Measurements from ENCODE around the gene AQP11.
"Not testable (repeated sequence)": the region's sequence is repeated elsewhere in the genome, so short reads cannot be mapped to it uniquely, and the experiment has no call there.

The AQP11 gene

GRCh38 chr11:77548552-77549445, 41.0 kb upstream of the AQP11 start:
- H3K79me2 ChIP-seq: no peaks in the 10 kb centered on the region
- H3K27ac ChIP-seq: no peak overlapping the region
- no peak overlapping the region for H3K9ac ChIP-seq
- H2AFZ ChIP-seq: no peak overlapping the region
- TF ChIP-seq CTCF (IDR thresholded peaks at IDR 0.05): no peak
- no peaks in the 10 kb centered on the region for H3K36me3 ChIP-seq (ENCODE audit: control insufficient read depth, insufficient read depth, low read length)
- no peak overlapping the region for H3K4me3 ChIP-seq (ENCODE audit: low read depth, low read length)
- H3K27me3 ChIP-seq (ENCODE audit: control insufficient read depth, insufficient read depth, low read length): no peaks in the 10 kb centered on the region
- H3K9me3 ChIP-seq (ENCODE audit: control insufficient read depth, low read length): no peaks in the 10 kb centered on the region
- H3K4me1 ChIP-seq: no peaks in the 10 kb centered on the region
- no peak overlapping the region for H3K4me2 ChIP-seq (ENCODE audit: low read length)

GRCh38 chr11:77551426-77551825, 38.3 kb upstream of the AQP11 start:
- H3K27me3 ChIP-seq (ENCODE audit: control insufficient read depth, insufficient read depth, low read length); H3K27ac ChIP-seq; H3K9me3 ChIP-seq (ENCODE audit: control insufficient read depth, low read length); H3K4me1 ChIP-seq; H3K4me3 ChIP-seq (ENCODE audit: low read depth, low read length); H3K9ac ChIP-seq; H3K79me2 ChIP-seq; H3K4me2 ChIP-seq (ENCODE audit: low read length); H2AFZ ChIP-seq; H3K36me3 ChIP-seq (ENCODE audit: control insufficient read depth, insufficient read depth, low read length): not testable (repeated sequence)

- no peak overlapping the region for H3K27ac ChIP-seq
- H2AFZ ChIP-seq: no peak overlapping the region
- no peaks in the 10 kb centered on the region for H3K9me3 ChIP-seq (ENCODE audit: control insufficient read depth, low read length)
- no peaks in the 10 kb centered on the region for H3K27me3 ChIP-seq (ENCODE audit: control insufficient read depth, insufficient read depth, low read length)
- no peak overlapping the region for H3K9ac ChIP-seq
- H3K4me2 ChIP-seq (ENCODE audit: low read length): no peak overlapping the region
- TF ChIP-seq CTCF (IDR thresholded peaks at IDR 0.05): no peak
- H3K79me2 ChIP-seq: no peaks in the 10 kb centered on the region
- no peak overlapping the region for H3K4me3 ChIP-seq (ENCODE audit: low read depth, low read length)
- H3K36me3 ChIP-seq (ENCODE audit: control insufficient read depth, insufficient read depth, low read length): no peaks in the 10 kb centered on the region
- H3K4me1 ChIP-seq: no peaks in the 10 kb centered on the region
These were observed 32.2 kb upstream of the AQP11 start for GRCh38 chr11:77557553-77557952.

- Histone ChIP-seq H3K4me3 (ENCODE audit: low read depth, low read length) (no peak overlapping the region), H3K4me2 (ENCODE audit: low read length) (no peak overlapping the region), H3K9me3 (ENCODE audit: control insufficient read depth, low read length) (no peaks in the 10 kb centered on the region), H3K4me1 (no peaks in the 10 kb centered on the region), H2AFZ (no peak overlapping the region), H3K9ac (no peak overlapping the region), H3K79me2 (no peaks in the 10 kb centered on the region), H3K27ac (no peak overlapping the region), H3K27me3 (ENCODE audit: control insufficient read depth, insufficient read depth, low read length) (no peaks in the 10 kb centered on the region), H3K36me3 (ENCODE audit: control insufficient read depth, insufficient read depth, low read length) (no peaks in the 10 kb centered on the region)
- no peak for TF ChIP-seq CTCF (IDR thresholded peaks at IDR 0.05)
These were observed 31.4 kb upstream of the AQP11 start for GRCh38 chr11:77558380-77558779.

GRCh38 chr11:77559686-77560401, 29.9 kb upstream of the AQP11 start:
- Histone ChIP-seq H3K36me3 (ENCODE audit: control insufficient read depth, insufficient read depth, low read length) (no peaks in the 10 kb centered on the region), H3K4me3 (ENCODE audit: low read depth, low read length) (no peak overlapping the region), H3K9ac (no peak overlapping the region), H2AFZ (no peak overlapping the region), H3K79me2 (no peaks in the 10 kb centered on the region), H3K4me2 (ENCODE audit: low read length) (no peak overlapping the region), H3K4me1 (no peaks in the 10 kb centered on the region), H3K27me3 (ENCODE audit: control insufficient read depth, insufficient read depth, low read length) (no peaks in the 10 kb centered on the region), H3K27ac (no peak overlapping the region), H3K9me3 (ENCODE audit: control insufficient read depth, low read length) (no peaks in the 10 kb centered on the region)
- TF ChIP-seq CTCF (IDR thresholded peaks at IDR 0.05): no peak

Data from parathyroid adenoma (tissue), 2 donors.